ENCODE measurements around the gene PSMC3. TPM values are rescaled to one million over a fixed set of nuclear protein-coding genes. Genes with fewer than 3 reads are reported as not detected.
A peak's percentile ranks its signal among the peaks of the same experiment; 100 is the strongest.

PSMC3 gene
- total and polyA plus RNA-seq, 9 of the 15 experiments (the other 6 are each of a cell fraction or from before 2014, with no cell fraction given): 44.3 to 324 (median 240) TPM

- intact Hi-C loops (cut with micrococcal nuclease) (loop anchor here (10.0 kb wide), 1 partner anchor 235 kb away; no protein-coding TSS in a partner anchor), in situ Hi-C loops (cut with MboI) (no loop called here)
- POLR2A ChIA-PET: interaction anchor here (0.6 to 1.8 kb wide), 10 partner anchors 8 to 28 kb away, joined by 3 to 7 read pairs (median 3); no protein-coding TSS in a partner anchor
- no peaks in the 10 kb centered on the region for H3K9me1 ChIP-seq (ENCODE audit: control insufficient read depth, insufficient read depth, low read length)
- H3K4me3 ChIP-seq: no peak overlapping the region
- H3K27ac ChIP-seq (ENCODE audit: extremely low read depth, low read depth, low read length): peak overlapping the region; percentile 86; the same call in 2 of the 3 replicates
- peaks cover 8% of the 10 kb centered on the region; the same call in 1 of the 3 replicates for H3K36me3 ChIP-seq (ENCODE audit: control insufficient read depth, insufficient read depth, low read length)
- DNase-seq (ENCODE audit: extremely low read depth in 1 of 4, low spot score in 3 of 4): no peak
- WGBS (ENCODE audit: insufficient coverage, low coverage, missing lambda C conversion rate): 47% methylated on average over 2 of the region's 2 CpGs
- CTCF ChIA-PET (ENCODE audit: low intra/inter-chr PET ratio): no interaction called here
- ATAC-seq: no peak
- FAIRE-seq: no peak
- no peaks in the 10 kb centered on the region for H4K20me1 ChIP-seq (replicated peaks; ENCODE audit: control insufficient read depth, insufficient read depth, low read length)
- peak overlapping the region; percentile 76 for H3K4me2 ChIP-seq (ENCODE audit: insufficient read depth, low read length)
- H3K4me1 ChIP-seq (replicated peaks in 1 of 2; ENCODE audit: control insufficient read depth in 2 of 2, insufficient read depth in 2 of 2, low read length in 2 of 2): peaks cover 35 to 49% of the 10 kb centered on the region in 2 experiments
- H2AFZ ChIP-seq (ENCODE audit: low read depth, low read length): 0 out of 2 replicates have a peak overlapping the region, but pooled peaks have one; percentile 81
- no TSS peak for BruUV-seq (replicated peaks)
- H3K27me3 ChIP-seq (ENCODE audit: control insufficient read depth in 2 of 2, insufficient read depth in 2 of 2, low read length in 2 of 2): no peaks in the 10 kb centered on the region
- H3K9me3 ChIP-seq (replicated peaks; ENCODE audit: control insufficient read depth, insufficient read depth, low read depth, low read length): no peaks in the 10 kb centered on the region
- peaks cover 26% of the 10 kb centered on the region for H3K79me2 ChIP-seq (ENCODE audit: control insufficient read depth, insufficient read depth, low read length)
- peak overlapping the region in 1 of 2 experiments; percentile 82; a peak in 2 of 4 replicates for H3K9ac ChIP-seq (ENCODE audit: insufficient read depth in 1 of 2, low read depth in 2 of 2, low read length in 2 of 2)
- TF ChIP-seq ZNF76 (CRISPR knock-in tag; IDR thresholded peaks at IDR 0.05; ENCODE audit: borderline replicate concordance) (no peak), PRPF4 (IDR thresholded peaks at IDR 0.05; ENCODE audit: insufficient read depth, low read depth, low read length, poor library complexity, severe bottlenecking) (no peak), ASH1L (IDR thresholded peaks at IDR 0.05; ENCODE audit: borderline replicate concordance, low read depth, partially characterized antibody) (no peak), CGGBP1 (CRISPR knock-in tag; IDR thresholded peaks at IDR 0.05) (no peak), REST (IDR thresholded peaks at IDR 0.05; ENCODE audit: borderline replicate concordance) (no peak), REST (CRISPR knock-in tag; IDR thresholded peaks at IDR 0.05; ENCODE audit: low read depth) (no peak), ZBTB5 (IDR thresholded peaks at IDR 0.05) (peak; percentile 20; the same call in 1 of the 2 replicates), ZNF124 (CRISPR knock-in tag; IDR thresholded peaks at IDR 0.05) (no peak), MECOM (CRISPR knock-in tag; IDR thresholded peaks at IDR 0.05) (no peak), ZNF277 (CRISPR knock-in tag; IDR thresholded peaks at IDR 0.05; ENCODE audit: borderline replicate concordance) (no peak)
Observed at GRCh38 chr11:47379317-47379716, 46.9 kb downstream of the PSMC3 start.
